SH-SY5Y (cell line): ENCODE data around the gene MMP2.

ENCODE experiments used
- GATA2 ChIP-seq: IDR thresholded peaks from 2 replicates; pipeline ENCODE4 v1.6.1; 2011; ENCODE audit warnings: mild to moderate bottlenecking, low read depth, low read length
- GATA3 ChIP-seq: IDR thresholded peaks from 2 replicates; pipeline ENCODE4 v1.6.1; 2011; ENCODE audit warnings: low read depth, mild to moderate bottlenecking, low read length, moderate library complexity

DNA sequence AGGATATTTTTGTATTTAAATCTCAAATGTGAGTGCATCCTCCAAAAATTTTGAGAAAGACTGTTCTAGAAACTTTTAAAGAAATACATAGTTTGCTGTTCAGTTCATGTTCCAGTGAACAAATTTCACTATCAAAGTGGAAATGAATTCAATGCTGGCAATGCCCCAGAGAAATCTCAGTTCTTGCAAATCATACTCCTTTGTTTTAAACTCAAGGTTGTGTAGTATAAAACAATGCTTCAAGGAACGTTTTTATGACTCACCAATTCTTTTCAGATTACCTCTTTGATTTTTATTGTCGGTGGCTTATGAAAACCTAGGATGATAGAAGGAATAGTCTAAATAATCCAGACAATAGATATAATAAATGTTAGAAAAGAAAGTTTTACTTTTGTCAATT lies 47.4 kb downstream of the MMP2 start:
- no peak for TF ChIP-seq GATA3
- no peak for TF ChIP-seq GATA2
